HEK293 (cell line): ENCODE data around the gene TMEM213.

Experiments
- CTCF ChIA-PET: fragments of 350-600 bp; formaldehyde crosslinking; extraction: SDS; loops from one replicate; lab custom pipeline; 2021; ENCODE audit warnings: antibody characterized with exemption; lab: Yijun Ruan, JAX
- POLR2A ChIA-PET: fragments of 300-600 bp; formaldehyde crosslinking; extraction: SDS; loops from one replicate; lab custom pipeline; 2020; ENCODE audit warnings: antibody characterized with exemption, inconsistent platforms; lab: Yijun Ruan, JAX
- H3K27ac ChIP-seq: fragments of 200-500 bp; sonication (Bioruptor generic); 2 replicates; pipeline ENCODE4 v1.5.1; 2014; ENCODE audit warnings: low read depth, low read length, control low read depth, inconsistent platforms; ENCODE audit errors: extremely low read depth
- H3K36me3 ChIP-seq, 2 experiments: fragments of 200-500 bp in 1 of 2; sonication (Bioruptor generic) in 1 of 2; 1 replicate in 1 of 2; 2 replicates in 1 of 2; pipeline ENCODE4 v1.5.1; 2014 to 2017; ENCODE audit warnings: inconsistent platforms in 2 of 2, low read length in 2 of 2; ENCODE audit not compliant: control insufficient read depth in 2 of 2, insufficient read depth in 1 of 2
- H3K4me1 ChIP-seq: fragments of 200-500 bp; sonication (Bioruptor generic); 2 replicates; pipeline ENCODE4 v1.5.1; 2014; ENCODE audit warnings: mild to moderate bottlenecking, low read length, inconsistent platforms; ENCODE audit not compliant: control insufficient read depth, insufficient read depth
- H3K4me3 ChIP-seq: 2 replicates; pipeline ENCODE4 v1.5.1; 2011; ENCODE audit warnings: low read depth, mild to moderate bottlenecking, control low read depth, low read length, moderate library complexity
- H3K9me3 ChIP-seq: fragments of 200-500 bp; sonication (Bioruptor generic); 2 replicates; pipeline ENCODE4 v1.5.1; 2014; ENCODE audit warnings: low read depth, low read length, inconsistent platforms; ENCODE audit not compliant: control insufficient read depth, insufficient read depth
- BCL11A ChIP-seq: fragments of 450-650 bp; formaldehyde crosslinking; IDR thresholded peaks from 2 replicates; pipeline ENCODE4 v1.5.1; 2016; ENCODE audit warnings: low read depth, missing biosample characterization, missing genetic modification characterization
- BCL11B ChIP-seq: fragments of 450-650 bp; formaldehyde crosslinking; IDR thresholded peaks from 2 replicates; pipeline ENCODE4 v1.5.1; 2016; ENCODE audit warnings: low read depth, missing biosample characterization, missing genetic modification characterization
- GLI4 ChIP-seq: fragments of 450-650 bp; formaldehyde crosslinking; IDR thresholded peaks from 2 replicates; pipeline ENCODE4 v1.5.1; 2016; ENCODE audit warnings: missing biosample characterization, missing genetic modification characterization
- TRIM28 ChIP-seq: IDR thresholded peaks from 2 replicates; pipeline ENCODE4 v1.6.1; 2011; ENCODE audit warnings: low read length, control low read depth, borderline replicate concordance
- ZBTB44 ChIP-seq: fragments of 450-650 bp; IDR thresholded peaks from 2 replicates; pipeline ENCODE4 v1.5.1; 2018; ENCODE audit warnings: missing biosample characterization, mild to moderate bottlenecking, missing genetic modification characterization
- ZNF148 ChIP-seq: fragments of 450-650 bp; formaldehyde crosslinking; IDR thresholded peaks from 2 replicates; pipeline ENCODE4 v1.5.0; 2017; ENCODE audit warnings: missing biosample characterization, missing genetic modification characterization, borderline replicate concordance
- ZNF157 ChIP-seq: fragments of 450-650 bp; formaldehyde crosslinking; IDR thresholded peaks from 2 replicates; pipeline ENCODE4 v1.5.1; 2016; ENCODE audit warnings: missing biosample characterization, missing genetic modification characterization
- ZNF221 ChIP-seq: fragments of 450-650 bp; formaldehyde crosslinking; IDR thresholded peaks from 2 replicates; pipeline ENCODE4 v1.5.1; 2017; ENCODE audit warnings: missing biosample characterization, missing genetic modification characterization, borderline replicate concordance
- ZNF274 ChIP-seq, 2 experiments: fragments of 200-500 bp in 1 of 2; fragments of 450-650 bp in 1 of 2; sonication (Bioruptor generic) in 1 of 2; formaldehyde crosslinking in 1 of 2; IDR thresholded peaks; 2 replicates each; pipeline versions ENCODE4 v1.5.1 to v1.6.1; 2014 to 2016; ENCODE audit warnings: borderline replicate concordance in 1 of 2, inconsistent platforms in 1 of 2, low read length in 1 of 2, missing biosample characterization in 1 of 2, missing genetic modification characterization in 1 of 2
- ZNF426 ChIP-seq: fragments of 450-650 bp; formaldehyde crosslinking; IDR thresholded peaks from 2 replicates; pipeline ENCODE4 v1.5.1; 2017; ENCODE audit warnings: missing biosample characterization, missing genetic modification characterization, mild to moderate bottlenecking, inconsistent platforms, moderate library complexity
- ZNF513 ChIP-seq: fragments of 450-650 bp; IDR thresholded peaks from 2 replicates; pipeline ENCODE4 v1.5.1; 2018; ENCODE audit warnings: missing biosample characterization, missing genetic modification characterization
- ZXDB ChIP-seq: fragments of 450-650 bp; formaldehyde crosslinking; IDR thresholded peaks from 2 replicates; pipeline ENCODE4 v1.5.1; 2016; ENCODE audit warnings: missing biosample characterization, missing genetic modification characterization
- TF ChIP-seq, protein P1 (sequence below): fragments of 450-650 bp; formaldehyde crosslinking; IDR thresholded peaks from 2 replicates; pipeline ENCODE4 v1.5.1; 2016; ENCODE audit warnings: missing biosample characterization, missing genetic modification characterization
- TF ChIP-seq, protein P2 (sequence below): fragments of 450-650 bp; formaldehyde crosslinking; IDR thresholded peaks from 2 replicates; pipeline ENCODE4 v1.5.1; 2016; ENCODE audit warnings: missing biosample characterization, missing genetic modification characterization

The TMEM213 gene

GRCh38 chr7:138843632-138844580 lies 46.1 kb downstream of the TMEM213 start (continued):
- TF ChIP-seq ZBTB44 (tag by site-specific recombination) (no peak), ZNF221 (tag by site-specific recombination) (no peak), BCL11A (tag by site-specific recombination) (no peak), TRIM28 (no peak), ZXDB (no peak), ZNF513 (no peak), ZNF157 (tag by site-specific recombination) (no peak)
- TF ChIP-seq, protein P1, sequence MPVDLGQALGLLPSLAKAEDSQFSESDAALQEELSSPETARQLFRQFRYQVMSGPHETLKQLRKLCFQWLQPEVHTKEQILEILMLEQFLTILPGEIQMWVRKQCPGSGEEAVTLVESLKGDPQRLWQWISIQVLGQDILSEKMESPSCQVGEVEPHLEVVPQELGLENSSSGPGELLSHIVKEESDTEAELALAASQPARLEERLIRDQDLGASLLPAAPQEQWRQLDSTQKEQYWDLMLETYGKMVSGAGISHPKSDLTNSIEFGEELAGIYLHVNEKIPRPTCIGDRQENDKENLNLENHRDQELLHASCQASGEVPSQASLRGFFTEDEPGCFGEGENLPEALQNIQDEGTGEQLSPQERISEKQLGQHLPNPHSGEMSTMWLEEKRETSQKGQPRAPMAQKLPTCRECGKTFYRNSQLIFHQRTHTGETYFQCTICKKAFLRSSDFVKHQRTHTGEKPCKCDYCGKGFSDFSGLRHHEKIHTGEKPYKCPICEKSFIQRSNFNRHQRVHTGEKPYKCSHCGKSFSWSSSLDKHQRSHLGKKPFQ (tag by site-specific recombination) = no peak
- TF ChIP-seq, protein P2, sequence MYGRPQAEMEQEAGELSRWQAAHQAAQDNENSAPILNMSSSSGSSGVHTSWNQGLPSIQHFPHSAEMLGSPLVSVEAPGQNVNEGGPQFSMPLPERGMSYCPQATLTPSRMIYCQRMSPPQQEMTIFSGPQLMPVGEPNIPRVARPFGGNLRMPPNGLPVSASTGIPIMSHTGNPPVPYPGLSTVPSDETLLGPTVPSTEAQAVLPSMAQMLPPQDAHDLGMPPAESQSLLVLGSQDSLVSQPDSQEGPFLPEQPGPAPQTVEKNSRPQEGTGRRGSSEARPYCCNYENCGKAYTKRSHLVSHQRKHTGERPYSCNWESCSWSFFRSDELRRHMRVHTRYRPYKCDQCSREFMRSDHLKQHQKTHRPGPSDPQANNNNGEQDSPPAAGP (tag by site-specific recombination) = no peak

GRCh38 chr7:138845711-138846110 lies 47.9 kb downstream of the TMEM213 start:
- TF ChIP-seq ZNF148 (tag by site-specific recombination) (no peak), BCL11B (no peak), GLI4 (tag by site-specific recombination) (no peak), ZNF274 (IDR thresholded peaks at IDR 0.05; ENCODE audit: low read length) (no peak), ZNF274 (tag by site-specific recombination; IDR thresholded peaks at IDR 0.05; ENCODE audit: borderline replicate concordance) (no peak), ZNF426 (tag by site-specific recombination) (no peak)
- H3K9me3 ChIP-seq = no peaks in the 10 kb centered on the region
- no peaks in the 10 kb centered on the region for H3K4me1 ChIP-seq
- ChIA-PET CTCF (no interaction called here), POLR2A (no interaction called here)
- H3K36me3 ChIP-seq = peaks cover 0 to 16% of the 10 kb centered on the region in 2 experiments; a peak in 1 of 3 replicates
- H3K4me3 ChIP-seq = no peak overlapping the region
- H3K27ac ChIP-seq = no peak overlapping the region
